ENCODE results near the gene PAK4. TPM values are rescaled to one million over a fixed set of nuclear protein-coding genes. Genes with fewer than 3 reads are reported as not detected.

The PAK4 gene
- polyA plus RNA-seq (ENCODE audit: low read depth in 6 of 6) = 1 to 10 TPM in 5 of 6 donors, under 1 TPM in 1; 0.09 to 2.6 (median 1.7) TPM

- Mint-ChIP-seq H3K4me3 (peak within 1 kb of the TSS; percentile 86 to 99 (median 96)), H3K9me3 (no peaks in the 10 kb centered on the region), H3K36me3 (no peaks in the 10 kb centered on the region), H3K4me1 (peaks cover 41 to 54% (median 52%) of the 10 kb centered on the region in 3 donors), H3K27ac (peak within 1 kb of the TSS; percentile 94 to 98 (median 97)), H3K27me3 (peaks cover 0 to 5% (median 5%) of the 10 kb centered on the region in 3 donors)
- DNase-seq = peak; percentile 95
- ATAC-seq (ENCODE audit: low read depth in 2 of 2) = peak; percentile 98
These were observed at the start of gene PAK4 for GRCh38 chr19:39125554-39126311. Gene PAK4, plus strand, starts transcription at chr19:39125786. Its CDS starts 43,768 bp downstream, at chr19:39169554.

- DNase-seq (no peak), ATAC-seq (ENCODE audit: low read depth in 2 of 2) (no peak)
- Mint-ChIP-seq H3K9me3 (no peaks in the 10 kb centered on the region), H3K27ac (no peak overlapping the region), H3K4me1 (peaks cover 4 to 6% (median 6%) of the 10 kb centered on the region in 3 donors), H3K27me3 (peaks cover 17 to 42% (median 30%) of the 10 kb centered on the region in 3 donors), H3K4me3 (no peak overlapping the region), H3K36me3 (peaks cover 0 to 8% of the 10 kb centered on the region in 2 donors)
These were observed 48.3 kb upstream of the PAK4 start for GRCh38 chr19:39077323-39077722.

GRCh38 chr19:39078436-39079200, 47.0 kb upstream of the PAK4 start:
- peaks cover 30 to 53% (median 42%) of the 10 kb centered on the region in 3 donors for H3K27me3 Mint-ChIP-seq
- DNase-seq = no peak
- ATAC-seq (ENCODE audit: low read depth in 2 of 2) = no peak
- peaks cover 0 to 8% of the 10 kb centered on the region in 2 donors for H3K36me3 Mint-ChIP-seq
- H3K4me1 Mint-ChIP-seq = peaks cover 10 to 16% (median 14%) of the 10 kb centered on the region in 3 donors
- no peak overlapping the region for H3K4me3 Mint-ChIP-seq
- no peaks in the 10 kb centered on the region for H3K9me3 Mint-ChIP-seq
- no peak overlapping the region for H3K27ac Mint-ChIP-seq

GRCh38 chr19:39080431-39080830, 45.2 kb upstream of the PAK4 start:
- DNase-seq = no peak
- no peak for ATAC-seq (ENCODE audit: low read depth in 2 of 2)
- peaks cover 15 to 19% (median 16%) of the 10 kb centered on the region in 3 donors for H3K4me1 Mint-ChIP-seq
- peaks cover 41 to 68% (median 61%) of the 10 kb centered on the region in 3 donors for H3K27me3 Mint-ChIP-seq
- no peaks in the 10 kb centered on the region for H3K9me3 Mint-ChIP-seq
- H3K4me3 Mint-ChIP-seq = no peak overlapping the region
- no peak overlapping the region for H3K27ac Mint-ChIP-seq
- peaks cover 0 to 12% of the 10 kb centered on the region in 2 donors for H3K36me3 Mint-ChIP-seq

- Mint-ChIP-seq H3K4me3 (no peak overlapping the region), H3K9me3 (no peaks in the 10 kb centered on the region), H3K27ac (no peak overlapping the region), H3K27me3 (peaks cover 41 to 59% (median 52%) of the 10 kb centered on the region in 3 donors), H3K36me3 (peaks cover 4 to 9% of the 10 kb centered on the region in 2 donors), H3K4me1 (peaks cover 15 to 19% (median 16%) of the 10 kb centered on the region in 3 donors)
- DNase-seq = no peak
- ATAC-seq (ENCODE audit: low read depth in 2 of 2) = no peak
These were observed 43.4 kb upstream of the PAK4 start for GRCh38 chr19:39082167-39082566.

GRCh38 chr19:39082745-39083598, 42.6 kb upstream of the PAK4 start:
- no peak for ATAC-seq (ENCODE audit: low read depth in 2 of 2)
- H3K27me3 Mint-ChIP-seq = peaks cover 45 to 59% (median 48%) of the 10 kb centered on the region in 3 donors
- H3K27ac Mint-ChIP-seq = no peak overlapping the region
- H3K36me3 Mint-ChIP-seq = peaks cover 4 to 9% of the 10 kb centered on the region in 2 donors
- DNase-seq = no peak
- H3K9me3 Mint-ChIP-seq = no peaks in the 10 kb centered on the region
- peaks cover 15 to 19% (median 16%) of the 10 kb centered on the region in 3 donors for H3K4me1 Mint-ChIP-seq
- peak overlapping the region in 4 of 8 donors; percentile 16 to 41 (median 34) for H3K4me3 Mint-ChIP-seq

GRCh38 chr19:39083599-39083982, 42.0 kb upstream of the PAK4 start:
- peak overlapping the region in 1 of 6 donors; percentile 93 for H3K27ac Mint-ChIP-seq
- peak overlapping the region in 4 of 8 donors; percentile 16 to 41 (median 34) for H3K4me3 Mint-ChIP-seq

GRCh38 chr19:39083983-39084731, 41.4 kb upstream of the PAK4 start, which contains the start of gene ACP7:
Gene ACP7, plus strand, starts transcription at chr19:39084368. Its CDS starts 902 bp downstream, at chr19:39085270.
- Mint-ChIP-seq H3K27ac (peak within 1 kb of the TSS in 2 of 6 donors; percentile 52 to 93), H3K4me1 (peaks cover 15 to 19% (median 16%) of the 10 kb centered on the region in 3 donors), H3K4me3 (peak within 1 kb of the TSS in 5 of 8 donors; percentile 16 to 55 (median 41)), H3K36me3 (peaks cover 4 to 9% of the 10 kb centered on the region in 2 donors), H3K9me3 (no peaks in the 10 kb centered on the region), H3K27me3 (peaks cover 45 to 61% (median 46%) of the 10 kb centered on the region in 3 donors)
- ATAC-seq (ENCODE audit: low read depth in 2 of 2) = no peak
- DNase-seq = no peak

More at GRCh38 chr19:39083599-39083982, 42.0 kb upstream of the PAK4 start:
- Mint-ChIP-seq H3K4me1 (peaks cover 15 to 19% (median 16%) of the 10 kb centered on the region in 3 donors), H3K27me3 (peaks cover 45 to 61% (median 49%) of the 10 kb centered on the region in 3 donors), H3K9me3 (no peaks in the 10 kb centered on the region), H3K36me3 (peaks cover 4 to 9% of the 10 kb centered on the region in 2 donors)
- ATAC-seq (ENCODE audit: low read depth in 2 of 2) = no peak
- no peak for DNase-seq

- Mint-ChIP-seq H3K4me3 (peak overlapping the region in 3 of 8 donors; percentile 27 to 43 (median 37)), H3K27ac (no peak overlapping the region)
These were observed 40.9 kb upstream of the PAK4 start for GRCh38 chr19:39084732-39085080.

GRCh38 chr19:39085392-39085791, 40.2 kb upstream of the PAK4 start:
- no peak for DNase-seq
- peaks cover 4 to 9% of the 10 kb centered on the region in 2 donors for H3K36me3 Mint-ChIP-seq
- peaks cover 15 to 19% (median 16%) of the 10 kb centered on the region in 3 donors for H3K4me1 Mint-ChIP-seq
- no peaks in the 10 kb centered on the region for H3K9me3 Mint-ChIP-seq
- H3K4me3 Mint-ChIP-seq = peak overlapping the region in 2 of 8 donors; percentile 41 to 55
- ATAC-seq (ENCODE audit: low read depth in 2 of 2) = no peak
- H3K27me3 Mint-ChIP-seq = peaks cover 52 to 67% (median 54%) of the 10 kb centered on the region in 3 donors
- H3K27ac Mint-ChIP-seq = no peak overlapping the region

More at GRCh38 chr19:39084732-39085080, 40.9 kb upstream of the PAK4 start:
- Mint-ChIP-seq H3K9me3 (no peaks in the 10 kb centered on the region), H3K27me3 (peaks cover 51 to 66% (median 52%) of the 10 kb centered on the region in 3 donors), H3K4me1 (peaks cover 15 to 19% (median 16%) of the 10 kb centered on the region in 3 donors), H3K36me3 (peaks cover 4 to 9% of the 10 kb centered on the region in 2 donors)
- ATAC-seq (ENCODE audit: low read depth in 2 of 2) (no peak), DNase-seq (no peak)

GRCh38 chr19:39086386-39086785, 39.2 kb upstream of the PAK4 start:
- H3K27ac Mint-ChIP-seq = no peak overlapping the region
- DNase-seq = no peak
- H3K36me3 Mint-ChIP-seq = peaks cover 4 to 9% of the 10 kb centered on the region in 2 donors
- H3K4me3 Mint-ChIP-seq = no peak overlapping the region
- no peaks in the 10 kb centered on the region for H3K9me3 Mint-ChIP-seq
- H3K27me3 Mint-ChIP-seq = peaks cover 47 to 68% (median 48%) of the 10 kb centered on the region in 3 donors
- peaks cover 15 to 19% (median 16%) of the 10 kb centered on the region in 3 donors for H3K4me1 Mint-ChIP-seq
- no peak for ATAC-seq (ENCODE audit: low read depth in 2 of 2)
